Right lobe of liver (tissue), 6 donors: ENCODE data around the gene TLX1. TPM values are rescaled to one million over a fixed set of nuclear protein-coding genes. Genes with fewer than 3 reads are reported as not detected.

Source experiments
- ATAC-seq, 4 donors: fragments of 200-7000 bp; cut with Tn5 transposase; one replicate each; pipeline ENCODE4 v1.9.1; 2020; ENCODE audit warnings: mild to moderate bottlenecking in 4 of 4, moderate library complexity in 4 of 4
- DNase-seq, 3 donors: peaks; one replicate each; pipeline ENCODE4 v3.0.0-alpha.2; 2020
- H3K27ac ChIP-seq, 3 donors: fragments of 200-600 bp; one replicate each; pipeline ENCODE4 v1.8.0; 2022
- H3K27me3 ChIP-seq, 2 donors: fragments of 200-600 bp; one replicate each; pipeline ENCODE4 v1.8.0; 2022
- H3K36me3 ChIP-seq, 4 donors: fragments of 200-600 bp; sonication (generic) in 1 of 4; one replicate each; pipeline versions ENCODE4 v1.5.1 to v1.8.0; 2017 to 2022; ENCODE audit warnings: control low read depth in 1 of 4
- H3K4me1 ChIP-seq, 4 donors: fragments of 200-600 bp; sonication (generic) in 1 of 4; one replicate each; pipeline versions ENCODE4 v1.5.1 to v1.8.0; 2017 to 2022; ENCODE audit warnings: control low read depth in 1 of 4
- H3K4me3 ChIP-seq, 3 donors: fragments of 200-600 bp; one replicate each; pipeline ENCODE4 v1.8.0; 2022
- H3K9me3 ChIP-seq, 4 donors: fragments of 200-600 bp; sonication (generic) in 1 of 4; one replicate each; pipeline versions ENCODE4 v1.5.1 to v1.8.0; 2017 to 2022; ENCODE audit warnings: control low read depth in 1 of 4
- CTCF ChIP-seq, 4 donors: fragments of 200-600 bp in 3 of 4; fragments of 450-650 bp in 1 of 4; IDR thresholded peaks; one replicate each; pipeline versions ENCODE4 v1.5.1 to v1.8.0; 2016 to 2022; ENCODE audit warnings: antibody characterized with exemption in 4 of 4, mild to moderate bottlenecking in 2 of 4
- POLR2A ChIP-seq: fragments of 450-650 bp; IDR thresholded peaks from one replicate; pipeline ENCODE4 v1.6.1; 2017; ENCODE audit warnings: antibody characterized with exemption, mild to moderate bottlenecking
- WGBS: methylation state at CpG from one replicate; pipeline ENCODE4 v1.1.6; 2018; ENCODE audit warnings: low coverage, low lambda C conversion rate; ENCODE audit not compliant: insufficient coverage; ENCODE audit errors: missing lambda C conversion rate; 5-methylcytosine and 5-hydroxymethylcytosine counted together
- intact Hi-C, 2 donors: fragments of 100-400 bp; cut with DNase I; formaldehyde crosslinking; loops; one replicate each; pipeline versions ENCODE4 v1.11.2 to v1.14.1; 2022
- total RNA-seq, 6 experiments: library from RNA; depleted of rRNA in 2 of 6; stranded (reverse); fragments of >200 nt in 2 of 6; fragmentation: NEBNext Ultra II Directional in 3 of 6; extraction: Animal tissue kit (Norgen Biotek cat#: 25700) in 3 of 6; gene quantifications; one replicate each; pipeline versions ENCODE4 v1.1.0 to v1.2.4, GENCODE V29; 2016 to 2023
- donor health status: DM: no; HTN: yes; CAD: no.
- donor health status: DM: no; HTN: no; CAD: no.
- donor health status: DM: no; HTN: no; CAD: no.
- donor health status: DM: no; HTN: yes; CAD: no.
- donor health status: DM: no; HTN: yes; CAD: no.

TLX1 gene
- total RNA-seq, 6 experiments from 2014 or later: 0.12 to 0.60 (median 0.27) TPM

DNA sequence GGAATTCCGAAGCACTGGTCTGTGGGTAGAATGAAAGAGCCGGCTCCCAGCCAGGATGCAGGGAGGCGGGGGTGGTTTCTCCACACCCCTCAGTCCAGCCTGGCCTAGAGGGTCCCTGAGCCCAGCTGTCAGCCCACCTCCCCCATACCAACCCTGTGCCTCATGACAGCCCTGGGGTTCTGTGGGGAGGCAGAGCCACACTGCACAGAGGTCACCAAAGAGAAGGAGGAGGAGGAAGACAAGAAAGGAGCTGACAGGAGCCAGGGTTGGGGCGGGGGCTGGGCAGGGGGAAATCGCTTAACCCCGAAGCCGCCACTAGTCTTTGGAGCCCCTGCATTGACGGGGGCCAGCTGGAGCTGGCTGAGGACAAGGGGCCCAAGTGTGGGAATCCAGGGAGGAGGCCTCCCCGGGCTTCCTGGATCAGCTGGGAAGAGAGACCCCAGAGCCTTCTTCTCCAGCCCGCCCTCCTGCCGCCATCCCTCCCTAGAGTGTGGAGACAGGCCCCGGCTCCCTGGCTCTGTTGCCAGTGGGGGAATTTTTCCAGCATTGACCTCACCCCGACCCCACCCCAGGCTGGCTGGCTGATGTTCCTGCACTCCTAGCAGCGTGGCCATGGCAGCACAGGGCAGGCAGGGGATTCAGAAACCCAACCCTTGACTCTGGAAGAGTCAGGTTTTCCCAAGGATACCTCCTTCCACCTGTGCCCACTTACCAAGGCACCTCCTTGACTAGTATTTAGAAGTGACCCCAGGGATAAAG is 36.8 kb upstream of the TLX1 start:
- H3K4me1 ChIP-seq: peaks cover 0 to 4% (median 0%) of the 10 kb centered on the region in 4 donors
- DNase-seq (no peak), ATAC-seq (no peak)
- WGBS: 61% methylated on average over 6 of the region's 14 CpGs
- intact Hi-C loops: no loop called here
- no peak overlapping the region for H3K27ac ChIP-seq
- TF ChIP-seq CTCF (IDR thresholded peaks at IDR 0.05) (no peak), POLR2A (no peak)
- no peaks in the 10 kb centered on the region for H3K27me3 ChIP-seq
- no peaks in the 10 kb centered on the region for H3K9me3 ChIP-seq
- H3K36me3 ChIP-seq: no peaks in the 10 kb centered on the region
- H3K4me3 ChIP-seq: no peak overlapping the region

DNA sequence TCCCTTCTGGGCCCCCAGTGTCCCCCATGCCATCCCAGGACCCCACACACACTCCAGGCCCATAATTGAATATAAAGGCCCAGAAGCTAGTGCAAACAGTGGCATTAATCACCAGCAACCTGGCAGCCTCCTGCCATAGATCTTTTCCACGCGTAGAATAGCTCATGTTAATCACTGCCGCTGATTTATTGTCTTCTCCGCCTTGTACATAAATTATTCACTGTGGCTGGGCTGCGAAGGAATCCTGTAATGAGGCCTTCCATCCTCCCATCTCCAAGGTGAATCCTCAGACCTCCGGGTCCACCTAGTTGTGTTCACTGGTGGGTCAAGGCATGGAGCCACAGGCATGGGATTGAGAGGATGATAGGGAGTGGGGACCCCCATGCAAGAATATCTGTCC is 36.1 kb upstream of the TLX1 start:
- no peak for ATAC-seq
- no peak for DNase-seq
- Histone ChIP-seq H3K4me1 (peaks cover 0 to 4% (median 0%) of the 10 kb centered on the region in 4 donors), H3K36me3 (no peaks in the 10 kb centered on the region), H3K4me3 (no peak overlapping the region), H3K9me3 (no peaks in the 10 kb centered on the region), H3K27ac (no peak overlapping the region), H3K27me3 (no peaks in the 10 kb centered on the region)
- WGBS: 50% methylated on average over 1 of the region's 6 CpGs
- TF ChIP-seq POLR2A (no peak), CTCF (IDR thresholded peaks at IDR 0.05) (no peak)
- intact Hi-C loops: loop anchor here (5.0 kb wide), 1 partner anchor 47 kb away; no protein-coding TSS in a partner anchor

GRCh38 chr10:101095550-101096213 is 35.4 kb upstream of the TLX1 start:
- Histone ChIP-seq H3K4me3 (no peak overlapping the region), H3K9me3 (no peaks in the 10 kb centered on the region), H3K4me1 (peaks cover 0 to 4% (median 0%) of the 10 kb centered on the region in 4 donors), H3K36me3 (no peaks in the 10 kb centered on the region), H3K27ac (no peak overlapping the region), H3K27me3 (no peaks in the 10 kb centered on the region)
- intact Hi-C loops: loop anchor here (5.0 kb wide), 1 partner anchor 47 kb away; no protein-coding TSS in a partner anchor
- peak; percentile 76 to 86 (median 80) for TF ChIP-seq CTCF (IDR thresholded peaks at IDR 0.05)
- no peak for TF ChIP-seq POLR2A
- peak; percentile 85 to 94 (median 88) for ATAC-seq
- peak; percentile 62 to 74 (median 74) for DNase-seq
- WGBS: 30% methylated on average over 4 of the region's 7 CpGs

DNA sequence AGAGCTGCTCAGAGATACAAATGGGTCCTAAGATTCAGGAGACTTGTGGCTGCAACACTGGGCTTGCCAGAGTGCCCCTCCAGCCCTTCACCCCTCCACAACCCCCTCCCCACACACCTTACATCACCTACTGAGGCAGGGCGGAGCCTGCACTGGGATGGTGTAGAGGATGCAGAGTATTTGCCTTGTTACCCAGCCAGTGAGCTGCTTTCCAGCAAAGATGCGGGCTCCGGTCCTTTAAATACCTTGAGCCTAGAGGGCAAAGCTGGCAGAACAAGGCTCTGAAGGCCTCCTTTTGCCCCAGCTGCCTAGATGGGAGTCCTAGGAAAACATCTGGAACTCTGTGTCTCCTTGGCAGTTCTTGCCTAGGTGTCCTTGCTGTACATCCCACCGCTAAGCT is 34.7 kb upstream of the TLX1 start:
- no CpG with 5 or more reads among the region's 4 CpGs for WGBS
- peaks cover 0 to 4% (median 0%) of the 10 kb centered on the region in 4 donors for H3K4me1 ChIP-seq
- no peak overlapping the region for H3K27ac ChIP-seq
- no peaks in the 10 kb centered on the region for H3K27me3 ChIP-seq
- H3K9me3 ChIP-seq: no peaks in the 10 kb centered on the region
- ATAC-seq (no peak), DNase-seq (no peak)
- H3K4me3 ChIP-seq: no peak overlapping the region
- intact Hi-C loops: loop anchor here (5.0 kb wide), 1 partner anchor 46 kb away; no protein-coding TSS in a partner anchor
- no peaks in the 10 kb centered on the region for H3K36me3 ChIP-seq
- TF ChIP-seq POLR2A: no peak
- no peak for TF ChIP-seq CTCF (IDR thresholded peaks at IDR 0.05)
